ENCODE data around the gene STUM.

Gene STUM

DNA sequence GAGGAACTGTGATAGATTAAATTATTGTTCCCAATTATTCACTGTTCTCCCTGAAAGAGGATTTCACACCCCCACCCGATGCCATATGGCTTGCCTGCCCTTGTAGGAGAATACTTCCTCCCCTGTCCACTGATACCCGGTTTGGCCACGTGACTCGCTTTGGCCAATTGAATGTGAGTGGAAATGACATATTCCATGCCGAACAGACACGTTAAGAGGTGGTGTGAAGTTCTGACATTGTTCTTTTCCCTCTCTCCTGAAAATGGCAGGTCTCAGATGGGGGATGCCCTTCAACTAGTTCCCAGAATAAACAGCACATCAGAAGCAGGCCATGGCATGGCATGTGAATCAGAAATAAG, 5.3 kb downstream of the STUM start:
- DNase-seq, result no peak
- in situ Hi-C loops (cut with MboI; ENCODE audit: low pct_unique_long_range_greater_than_20kb, low sequenced_read_pairs), result no loop called here

DNA sequence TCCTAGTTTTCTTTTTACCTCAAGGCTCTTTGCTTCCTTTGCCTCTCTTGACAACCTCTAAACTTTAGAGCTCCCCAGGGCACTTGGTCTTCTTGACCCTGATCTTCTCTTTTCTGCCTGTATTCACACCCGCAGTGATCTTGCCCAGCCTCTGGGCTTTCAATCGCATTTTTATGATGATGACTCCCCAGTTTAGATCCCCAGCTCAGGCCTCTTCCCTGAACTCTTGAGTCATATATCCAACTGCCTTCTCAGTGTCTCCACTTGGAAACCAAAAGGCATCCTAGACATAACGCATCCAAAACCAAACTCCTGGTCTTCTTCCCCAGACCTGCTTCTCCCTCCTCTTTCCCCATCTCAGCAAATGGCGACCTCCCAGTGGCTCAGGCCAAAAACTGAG, 6.5 kb downstream of the STUM start:
- DNase-seq, result no peak
- in situ Hi-C loops (cut with MboI; ENCODE audit: low pct_unique_long_range_greater_than_20kb, low sequenced_read_pairs), result no loop called here

DNA sequence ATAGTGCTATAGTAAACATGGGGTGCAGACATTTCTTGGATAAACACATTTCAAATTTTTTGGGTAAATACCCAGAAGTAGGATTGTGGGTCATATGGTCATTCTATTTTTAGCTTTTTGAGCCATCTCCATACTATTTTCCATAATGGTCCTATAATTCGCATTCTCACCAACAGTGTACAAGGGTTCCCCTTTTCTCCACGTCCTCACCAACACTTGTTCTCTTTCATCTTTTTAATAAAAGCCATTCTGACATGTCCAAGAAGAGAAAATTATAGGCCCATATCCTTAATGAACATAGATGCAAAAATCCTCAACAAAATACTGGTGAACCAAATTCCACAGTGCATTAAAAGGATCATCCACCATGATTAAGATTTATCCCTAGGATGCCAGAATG, 8.9 kb downstream of the STUM start:
- DNase-seq, result no peak
- in situ Hi-C loops (cut with MboI; ENCODE audit: low pct_unique_long_range_greater_than_20kb, low sequenced_read_pairs), result no loop called here

DNA sequence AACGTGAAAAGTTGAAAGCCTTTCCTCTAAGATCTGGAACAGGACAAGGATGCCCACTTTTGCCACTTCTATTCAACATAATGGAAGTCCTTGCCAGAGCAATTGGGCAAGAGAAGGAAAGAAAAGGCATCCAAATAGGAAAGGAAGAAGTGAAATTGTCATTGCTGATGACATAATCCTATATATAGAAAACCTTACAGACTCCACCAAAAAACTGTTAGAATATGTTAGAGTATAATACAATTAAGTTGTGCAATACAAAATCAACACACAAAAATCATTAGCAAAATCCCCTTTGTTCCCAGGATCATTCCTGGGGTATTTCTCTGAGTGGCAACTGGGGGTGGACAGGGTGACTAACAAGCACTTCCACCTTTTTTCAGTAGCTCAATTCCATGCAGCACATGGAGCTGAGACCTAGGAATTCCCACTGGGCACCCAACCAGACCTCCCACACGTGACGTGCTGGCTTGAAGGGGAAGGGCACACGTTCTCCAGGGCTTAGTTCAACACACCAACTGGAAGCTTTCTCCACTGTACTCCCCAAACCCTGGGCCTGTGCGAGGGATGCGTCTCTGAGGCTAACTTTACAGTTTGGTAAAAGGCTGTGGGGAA, 9.6 kb downstream of the STUM start:
- in situ Hi-C loops (cut with MboI; ENCODE audit: low pct_unique_long_range_greater_than_20kb, low sequenced_read_pairs), result no loop called here
- DNase-seq, result no peak

DNA sequence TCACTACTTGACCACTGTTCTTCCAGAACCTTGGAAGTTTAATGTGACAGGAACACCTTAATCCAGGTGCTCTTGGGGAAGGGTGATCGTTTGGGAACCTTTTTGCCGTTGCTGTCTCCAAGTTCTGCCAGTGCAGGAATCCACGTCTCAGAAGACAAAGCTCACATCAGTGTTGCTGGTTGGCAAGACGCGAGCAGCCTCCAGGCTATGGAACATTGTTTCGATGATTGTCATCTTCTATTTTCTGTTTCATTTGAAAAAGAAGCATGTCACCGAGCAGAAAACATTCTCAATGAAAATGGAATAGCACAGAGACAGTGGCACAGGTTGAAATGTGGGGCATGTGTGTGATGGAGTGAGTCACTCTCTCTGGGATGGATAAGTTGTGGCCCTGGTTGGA, 11.7 kb downstream of the STUM start:
- in situ Hi-C loops (cut with MboI; ENCODE audit: low pct_unique_long_range_greater_than_20kb, low sequenced_read_pairs), result no loop called here

DNA sequence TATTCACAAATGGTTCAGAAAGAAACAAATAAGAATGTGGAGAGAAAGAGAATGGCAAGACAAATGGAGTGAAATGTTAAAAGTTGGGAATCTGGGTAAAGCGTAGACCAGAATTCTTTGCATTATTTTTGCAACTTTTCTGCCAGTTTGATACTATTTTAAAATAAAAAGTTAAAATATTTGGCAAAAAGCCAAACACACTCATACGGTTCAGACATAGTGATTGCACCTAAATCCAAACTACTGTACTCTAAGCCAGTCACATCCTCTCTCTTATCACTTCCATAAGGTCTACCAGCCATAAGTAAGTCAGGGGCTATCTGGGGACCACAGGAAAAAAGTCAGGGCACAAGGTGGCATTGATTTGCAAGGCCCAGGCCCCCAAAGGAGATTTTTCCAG, 14.4 kb downstream of the STUM start:
- in situ Hi-C loops (cut with MboI; ENCODE audit: low pct_unique_long_range_greater_than_20kb, low sequenced_read_pairs), result no loop called here
- DNase-seq, result no peak

More for the DNA sequence above, 11.7 kb downstream of the STUM start:
- no peak for DNase-seq

DNA sequence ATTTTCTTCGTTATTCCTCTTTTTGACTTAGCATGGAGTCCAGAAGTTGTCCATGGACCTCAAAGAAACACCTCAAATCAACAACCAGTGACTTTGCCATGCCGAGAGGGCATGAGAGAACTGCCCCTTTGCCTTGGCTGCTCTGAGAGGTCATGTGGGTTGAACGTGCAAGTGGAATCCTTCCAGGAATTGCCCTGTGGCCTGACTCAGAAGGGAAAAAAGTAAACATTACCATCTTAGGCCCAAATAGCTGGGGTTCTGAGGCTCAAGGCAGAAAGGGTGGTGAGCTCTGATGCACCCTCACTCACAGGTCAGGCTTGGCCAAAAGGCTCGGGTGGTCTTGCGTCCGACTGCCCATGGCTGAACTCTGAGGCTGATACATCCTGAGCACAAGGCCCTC, 15.1 kb downstream of the STUM start:
- DNase-seq, result no peak
- in situ Hi-C loops (cut with MboI; ENCODE audit: low pct_unique_long_range_greater_than_20kb, low sequenced_read_pairs), result no loop called here

DNA sequence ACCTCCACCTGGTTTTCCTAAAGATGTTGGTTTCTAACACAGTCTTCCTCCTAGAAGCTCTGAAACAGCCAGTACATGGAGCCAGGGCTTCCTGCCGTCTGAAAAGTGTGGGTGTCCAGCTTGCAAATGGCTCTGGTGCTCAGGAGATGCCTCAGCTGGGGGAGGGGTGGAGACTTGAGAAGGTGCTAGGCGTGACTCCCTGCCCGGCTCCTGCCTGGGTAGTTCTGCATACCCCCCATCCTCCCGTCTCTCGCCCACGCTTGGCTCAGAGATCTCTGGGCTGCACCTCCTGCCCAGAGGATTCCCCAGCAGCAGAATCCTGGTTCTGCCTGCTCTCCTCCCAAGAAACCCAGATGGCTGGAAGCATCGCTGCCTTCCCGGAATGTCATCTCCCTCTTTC, 16.9 kb downstream of the STUM start:
- in situ Hi-C loops (cut with MboI; ENCODE audit: low pct_unique_long_range_greater_than_20kb, low sequenced_read_pairs), result no loop called here
- no peak for DNase-seq

DNA sequence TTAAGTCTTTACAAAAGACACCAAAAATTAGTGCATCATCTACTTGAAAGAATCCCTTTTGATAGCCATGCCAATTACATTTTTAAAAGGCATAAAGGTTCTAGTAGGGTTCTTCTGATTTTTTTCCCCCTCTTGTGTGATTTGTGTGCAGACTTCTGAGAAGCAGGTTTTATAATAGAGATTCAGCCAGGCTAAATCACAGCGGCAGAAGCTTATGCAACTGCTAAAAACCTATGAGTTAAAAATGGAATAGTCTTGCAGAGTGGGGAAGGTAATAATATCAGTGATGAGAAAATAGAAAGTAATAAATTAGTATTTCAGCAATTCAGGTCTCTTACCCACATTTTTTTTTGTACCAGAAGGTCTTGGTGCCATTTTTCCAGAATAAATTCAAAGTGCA, 17.7 kb downstream of the STUM start:
- DNase-seq, result no peak
- in situ Hi-C loops (cut with MboI; ENCODE audit: low pct_unique_long_range_greater_than_20kb, low sequenced_read_pairs), result no loop called here

DNA sequence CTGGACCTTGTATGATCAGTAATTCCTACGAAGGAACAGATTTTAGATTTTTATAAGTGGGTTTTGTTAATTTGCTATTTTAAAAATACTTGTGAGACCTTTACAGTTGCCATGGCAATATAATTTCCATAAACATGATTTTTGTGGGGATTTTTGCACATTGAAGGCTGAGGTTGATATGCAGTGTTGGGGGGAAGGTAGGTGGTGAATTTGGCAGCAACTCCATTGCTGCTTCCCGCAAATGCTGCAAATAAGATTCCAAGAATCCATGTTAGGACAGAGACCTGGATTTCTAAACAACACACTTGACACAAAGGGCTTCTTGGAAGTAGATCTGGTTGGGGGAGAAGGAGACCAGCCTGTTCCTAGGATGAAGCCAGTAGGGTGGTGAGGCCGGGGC, 18.2 kb downstream of the STUM start:
- in situ Hi-C loops (cut with MboI; ENCODE audit: low pct_unique_long_range_greater_than_20kb, low sequenced_read_pairs), result no loop called here
- no peak for DNase-seq

DNA sequence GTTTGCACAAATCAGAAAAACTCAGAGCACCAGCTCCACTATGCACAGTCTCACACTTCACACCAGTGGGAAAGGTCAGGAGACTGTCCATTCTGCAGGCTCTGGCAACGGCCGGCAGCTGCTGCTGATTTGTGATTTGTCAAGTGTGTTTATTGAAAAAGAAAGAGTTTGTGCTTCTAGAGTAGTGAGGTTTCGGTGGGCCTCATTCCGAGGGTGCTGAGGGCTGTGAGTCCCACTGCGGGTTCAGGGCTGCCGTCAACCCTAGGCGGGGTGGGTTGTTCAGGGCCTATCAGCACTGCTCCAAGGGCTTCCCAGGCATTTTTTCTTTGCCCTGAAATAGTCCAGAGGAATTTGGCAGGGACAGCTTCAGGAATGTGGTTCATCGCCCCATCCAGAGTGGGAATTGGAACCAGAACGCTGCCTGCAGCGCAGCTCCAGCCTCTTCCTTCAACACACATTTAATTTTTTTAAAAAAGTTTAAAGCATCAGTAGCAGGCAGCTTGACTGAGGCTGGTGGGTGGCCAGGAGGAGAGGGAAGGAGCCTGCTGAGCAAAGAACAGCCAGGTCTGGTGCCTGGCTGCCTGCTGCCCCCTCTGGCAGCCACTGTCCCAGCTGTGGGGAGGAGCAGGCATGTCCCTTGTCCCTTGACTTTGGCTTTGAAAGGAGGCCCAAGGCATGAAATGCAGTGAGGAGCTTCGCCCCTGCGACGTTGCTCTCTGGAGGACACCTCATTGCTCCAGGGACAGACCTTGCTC, 19.7 kb downstream of the STUM start:
- in situ Hi-C loops (cut with MboI; ENCODE audit: low pct_unique_long_range_greater_than_20kb, low sequenced_read_pairs), result no loop called here
- peak; percentile 12 for DNase-seq

DNA sequence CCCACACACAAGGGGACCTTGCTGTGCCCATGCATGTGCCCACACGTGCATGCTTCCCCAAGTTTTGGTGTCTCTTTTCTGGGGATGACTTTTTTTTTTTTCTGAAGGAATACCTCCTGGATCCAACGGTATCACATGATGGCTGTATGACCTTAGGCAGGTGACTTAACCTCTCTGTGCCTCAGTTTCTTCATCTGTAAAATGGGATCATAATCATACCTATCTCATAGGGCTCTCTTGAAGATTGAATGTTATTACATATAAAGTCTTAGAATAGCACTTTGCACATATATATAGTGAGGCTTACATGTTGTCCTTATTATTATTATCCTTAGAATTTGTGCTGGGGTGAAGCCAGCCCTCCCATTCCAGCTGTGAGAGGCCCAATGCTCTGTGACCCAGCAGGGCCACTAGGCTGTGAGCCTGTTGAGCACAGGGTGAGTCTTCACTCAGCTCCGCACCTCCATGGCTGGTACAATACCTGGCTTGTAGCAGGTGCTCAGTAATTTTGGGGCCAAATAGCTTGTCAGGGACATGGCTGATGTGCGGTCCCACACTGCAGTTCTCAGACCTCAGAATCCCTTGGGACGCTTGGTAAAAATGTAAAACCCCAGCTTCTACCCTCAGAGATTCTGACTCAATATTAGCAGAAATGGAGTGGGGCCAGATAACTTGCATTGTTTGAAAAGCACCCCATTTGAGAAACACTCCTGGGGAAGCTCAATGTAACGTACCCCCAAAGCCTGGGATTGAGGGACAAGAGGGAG, 20.6 kb downstream of the STUM start:
- DNase-seq, result no peak
- in situ Hi-C loops (cut with MboI; ENCODE audit: low pct_unique_long_range_greater_than_20kb, low sequenced_read_pairs), result no loop called here

DNA sequence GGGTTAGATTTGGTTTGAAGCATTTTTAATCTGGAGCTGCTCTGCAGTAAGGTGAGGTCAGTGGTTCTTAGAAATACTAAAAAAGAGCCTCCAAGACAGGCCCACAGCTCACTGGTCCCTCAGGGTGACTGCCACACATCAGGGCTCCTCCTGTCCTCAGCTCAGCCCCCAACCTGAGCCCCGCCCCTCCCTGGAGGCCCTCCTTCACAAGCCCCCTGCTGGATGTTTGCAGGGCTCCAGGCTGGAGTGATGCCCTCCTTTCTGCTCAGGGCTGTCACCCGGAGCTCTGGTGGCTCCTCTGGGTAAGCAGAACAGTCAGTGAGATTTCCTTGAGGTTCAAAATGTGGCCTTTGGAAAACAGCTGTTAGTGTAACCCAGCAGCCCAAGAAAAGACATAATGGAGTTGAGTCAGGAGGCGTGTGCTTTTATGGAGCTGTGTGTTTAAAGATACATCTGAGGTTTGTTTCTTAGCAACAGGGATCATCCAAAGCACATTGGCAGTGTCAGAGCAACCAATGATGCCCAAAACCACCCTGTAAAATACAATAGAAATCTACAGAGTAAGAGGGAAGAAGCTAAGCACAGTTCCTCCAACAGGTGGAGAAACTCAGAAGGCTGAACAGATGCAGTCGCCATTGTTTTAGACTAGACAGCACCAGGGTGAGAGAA, 21.4 kb downstream of the STUM start:
- DNase-seq, result peak; percentile 48
- in situ Hi-C loops (cut with MboI; ENCODE audit: low pct_unique_long_range_greater_than_20kb, low sequenced_read_pairs), result no loop called here

DNA sequence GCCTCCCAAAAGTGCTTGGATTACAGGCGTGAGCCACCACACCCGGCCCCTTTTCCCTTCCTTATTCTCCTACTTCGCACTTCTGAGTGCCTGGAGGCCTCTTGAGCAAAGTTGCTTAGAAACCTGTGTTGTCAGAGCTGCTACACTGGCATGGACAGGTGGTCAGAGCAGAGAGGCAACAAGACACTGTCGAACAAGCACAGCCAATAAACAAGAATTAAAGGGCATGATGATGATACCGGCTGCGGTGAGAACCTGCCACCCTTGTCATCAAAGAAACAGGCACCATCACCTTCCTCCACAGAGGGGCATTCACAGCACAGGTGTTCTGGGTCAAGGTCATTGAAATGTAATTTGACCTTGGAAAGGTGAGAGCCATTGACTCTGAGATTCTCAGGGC, 23.3 kb downstream of the STUM start:
- no peak for DNase-seq
- in situ Hi-C loops (cut with MboI; ENCODE audit: low pct_unique_long_range_greater_than_20kb, low sequenced_read_pairs), result no loop called here

DNA sequence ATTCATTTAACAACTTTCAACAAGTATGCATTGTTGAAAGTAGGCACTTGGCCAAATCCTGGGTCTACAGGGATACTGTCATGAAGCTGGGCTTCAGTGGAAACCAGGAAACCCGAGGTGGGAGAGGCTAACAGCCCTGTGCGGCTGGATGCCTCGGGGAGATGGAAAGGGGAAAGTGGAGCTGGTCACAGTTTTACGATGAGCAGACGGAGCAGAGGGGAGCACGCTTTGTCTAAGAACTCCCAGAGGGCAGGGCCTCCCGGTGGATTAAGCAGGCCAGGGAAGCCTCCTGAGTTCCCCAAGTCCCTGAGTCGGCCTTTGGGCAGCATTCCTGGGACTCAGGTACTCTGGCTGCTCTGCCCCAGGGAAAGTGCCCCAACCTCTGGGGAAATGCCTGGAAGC, 23.8 kb downstream of the STUM start:
- DNase-seq, result no peak
- in situ Hi-C loops (cut with MboI; ENCODE audit: low pct_unique_long_range_greater_than_20kb, low sequenced_read_pairs), result no loop called here

DNA sequence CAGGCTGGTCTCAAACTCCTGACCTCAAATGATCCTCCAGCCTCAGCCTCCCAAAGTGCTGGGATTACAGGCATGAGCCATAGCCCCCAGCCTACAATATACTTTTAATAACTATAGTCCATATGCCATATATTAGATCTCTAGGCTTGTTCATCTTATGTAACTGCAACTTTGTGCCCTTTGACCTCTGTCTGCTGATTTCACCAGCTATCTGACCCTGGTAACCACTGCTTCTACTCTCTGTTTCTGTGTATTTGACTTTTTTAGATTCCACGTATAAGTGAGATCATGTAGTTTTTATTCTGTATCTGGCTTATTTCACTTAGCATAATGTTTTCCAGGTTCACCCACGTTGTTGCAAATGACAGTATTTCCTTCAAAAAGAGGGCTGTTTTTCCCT, 25.5 kb downstream of the STUM start:
- no peak for DNase-seq
- in situ Hi-C loops (cut with MboI; ENCODE audit: low pct_unique_long_range_greater_than_20kb, low sequenced_read_pairs), result no loop called here

DNA sequence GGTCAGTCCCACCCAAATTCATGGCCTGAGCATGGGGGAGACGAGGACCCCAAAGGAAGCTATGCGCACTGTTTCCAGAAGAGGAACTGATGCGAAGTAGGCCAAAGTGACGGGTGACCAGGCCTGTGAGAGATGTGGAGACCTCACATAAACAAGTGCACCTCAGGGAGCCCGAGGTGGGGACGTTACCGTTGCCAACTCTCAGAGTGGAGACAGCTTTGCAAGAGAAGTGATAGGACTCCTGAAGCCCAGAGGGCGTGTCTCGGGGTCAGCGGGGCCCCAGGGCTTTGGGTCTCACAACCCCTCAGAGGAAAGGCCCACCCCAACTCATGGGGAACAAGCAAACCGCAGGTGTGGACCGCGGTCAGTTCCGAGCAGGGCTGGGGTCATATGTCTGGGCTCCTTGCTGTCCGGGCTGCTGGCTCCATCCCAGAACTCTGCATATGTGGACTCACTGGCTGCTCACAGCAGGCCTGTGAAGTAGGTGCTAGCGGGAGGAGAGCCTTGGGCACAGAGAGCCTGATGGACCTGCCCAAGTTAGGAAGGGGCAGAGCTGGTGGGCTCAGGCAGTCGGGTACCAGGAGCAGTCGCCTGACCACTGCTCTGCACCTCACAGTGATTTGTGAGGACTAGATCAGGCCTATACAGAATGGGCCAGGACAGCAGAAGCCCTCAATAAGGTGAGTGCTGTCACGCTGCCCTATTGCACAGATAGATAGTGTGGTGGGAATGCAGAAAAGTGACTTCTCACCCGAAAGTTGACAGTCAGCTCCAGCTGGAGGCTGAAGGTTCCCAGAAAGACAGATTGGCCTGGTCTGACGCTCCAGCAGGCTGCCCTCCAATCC, 26.2 kb downstream of the STUM start:
- in situ Hi-C loops (cut with MboI; ENCODE audit: low pct_unique_long_range_greater_than_20kb, low sequenced_read_pairs), result no loop called here

DNA sequence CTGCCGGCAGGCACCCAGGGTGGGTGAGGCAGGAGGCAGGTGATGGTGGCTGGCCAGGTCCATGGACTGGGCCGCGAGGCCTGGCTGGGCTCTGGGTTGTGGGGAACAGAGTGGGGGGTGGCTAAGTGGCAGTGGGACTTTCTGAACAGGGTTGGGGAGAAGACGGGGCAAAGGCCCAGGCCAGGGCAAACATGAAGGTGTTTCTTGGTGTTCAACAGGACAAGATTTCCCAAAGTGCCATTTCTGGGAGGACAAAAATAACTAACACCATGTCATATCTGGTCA, 26.8 kb downstream of the STUM start:
- in situ Hi-C loops (cut with MboI; ENCODE audit: low pct_unique_long_range_greater_than_20kb, low sequenced_read_pairs), result no loop called here
- no peak for DNase-seq

More for the DNA sequence above, 26.2 kb downstream of the STUM start:
- DNase-seq, result no peak

DNA sequence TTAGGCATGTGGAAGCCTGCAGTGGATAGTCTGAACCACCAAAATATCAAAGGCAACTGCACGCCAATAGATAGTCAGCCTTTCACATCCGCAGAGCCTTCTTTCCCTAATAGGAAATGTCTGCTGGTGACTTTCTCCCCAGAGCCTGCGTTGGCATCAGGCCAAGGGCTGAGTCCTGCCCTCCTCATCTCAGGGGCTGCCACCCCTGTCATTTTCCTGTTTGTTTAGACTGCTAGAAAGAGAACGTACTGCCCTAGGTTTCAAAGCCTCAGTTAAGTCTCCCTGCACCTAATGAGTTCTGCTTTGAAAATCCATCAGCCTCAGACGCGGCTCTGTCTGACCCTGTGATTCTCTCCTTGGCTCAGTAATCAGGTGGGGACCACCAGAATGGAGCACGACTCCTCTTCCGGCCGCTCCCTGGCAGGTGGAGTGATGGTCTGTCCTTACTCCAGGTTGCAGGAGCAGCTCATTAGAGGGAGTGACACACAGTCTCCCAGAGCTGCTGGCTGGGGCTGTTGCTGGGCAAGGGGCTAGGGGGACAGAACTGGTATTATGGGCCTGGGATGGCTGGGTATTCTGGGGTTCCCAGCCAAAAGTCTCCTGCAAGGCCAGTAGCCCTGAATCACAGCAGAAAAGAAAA, 27.3 kb downstream of the STUM start:
- no peak for DNase-seq
- in situ Hi-C loops (cut with MboI; ENCODE audit: low pct_unique_long_range_greater_than_20kb, low sequenced_read_pairs), result no loop called here

Measured in KBM-7 (cell line).